Lower lobe of right lung (tissue), 2 donors: ENCODE data around the gene MTG2. TPM values are rescaled to one million over a fixed set of nuclear protein-coding genes. Genes with fewer than 3 reads are reported as not detected.

Source experiments
- ATAC-seq, 2 donors: fragments of 200-7000 bp; cut with Tn5 transposase; one replicate each; pipeline ENCODE4 v1.9.1; 2020 to 2022; ENCODE audit warnings: mild to moderate bottlenecking in 2 of 2, moderate library complexity in 2 of 2
- DNase-seq: peaks from one replicate; pipeline ENCODE4 v3.0.0-alpha.2; 2020
- H3K27ac ChIP-seq: fragments of 200-600 bp; one replicate; pipeline ENCODE4 v1.8.0; 2022
- H3K27me3 ChIP-seq: fragments of 200-600 bp; one replicate; pipeline ENCODE4 v1.8.0; 2022; ENCODE audit warnings: low read depth
- H3K36me3 ChIP-seq: fragments of 200-600 bp; one replicate; pipeline ENCODE4 v1.8.0; 2022; ENCODE audit warnings: mild to moderate bottlenecking
- H3K4me1 ChIP-seq: fragments of 200-600 bp; one replicate; pipeline ENCODE4 v1.8.0; 2022
- H3K4me3 ChIP-seq: fragments of 200-600 bp; one replicate; pipeline ENCODE4 v1.8.0; 2022; ENCODE audit warnings: mild to moderate bottlenecking
- H3K9me3 ChIP-seq: fragments of 200-600 bp; one replicate; pipeline ENCODE4 v1.8.0; 2022
- intact Hi-C: fragments of 100-400 bp; cut with DNase I; formaldehyde crosslinking; loops from one replicate; pipeline ENCODE4 v1.11.0; 2022
- total RNA-seq: library from RNA; stranded (reverse); fragmentation: NEBNext Ultra II Directional; extraction: Animal tissue kit (Norgen Biotek cat#: 25700); gene quantifications from one replicate; pipeline ENCODE4 v1.2.1, GENCODE V29; 2021
- TF ChIP-seq, protein P1 (sequence below): fragments of 200-600 bp; IDR thresholded peaks from one replicate; pipeline ENCODE4 v1.8.0; 2022; ENCODE audit warnings: antibody characterized with exemption, mild to moderate bottlenecking
- donor health status: DM: no; HTN: yes; CAD: no; lungs with severe emphysema.

The MTG2 gene
- total RNA-seq, 1 donor from 2014 or later, result 27.1 TPM

DNA sequence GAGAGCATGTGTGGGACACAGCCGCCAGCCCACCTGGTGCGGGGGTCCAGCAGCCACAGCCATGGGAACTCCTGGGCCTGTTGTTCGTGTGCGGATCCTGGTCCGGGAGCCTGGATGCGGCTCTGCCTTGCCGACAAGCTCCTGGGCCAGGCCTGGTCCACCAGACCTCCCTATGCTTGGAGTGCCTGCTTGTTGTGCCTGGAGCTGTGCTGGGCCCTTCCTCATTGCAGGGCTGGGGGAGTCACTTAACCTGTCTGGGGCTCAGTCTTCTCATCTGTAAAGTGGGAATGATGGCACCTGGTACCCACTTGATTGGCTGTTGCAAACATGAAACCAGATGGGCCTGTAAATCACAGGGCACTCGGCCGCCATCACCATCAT, 52.9 kb downstream of the MTG2 start:
- peaks cover 22% of the 10 kb centered on the region for H3K4me1 ChIP-seq
- H3K4me3 ChIP-seq, result no peak overlapping the region
- intact Hi-C loops, result no loop called here
- ATAC-seq (no peak), DNase-seq (no peak)
- H3K36me3 ChIP-seq, result peaks cover 2% of the 10 kb centered on the region
- H3K27ac ChIP-seq, result no peak overlapping the region
- H3K27me3 ChIP-seq, result no peaks in the 10 kb centered on the region
- H3K9me3 ChIP-seq, result no peaks in the 10 kb centered on the region
- TF ChIP-seq, protein P1, sequence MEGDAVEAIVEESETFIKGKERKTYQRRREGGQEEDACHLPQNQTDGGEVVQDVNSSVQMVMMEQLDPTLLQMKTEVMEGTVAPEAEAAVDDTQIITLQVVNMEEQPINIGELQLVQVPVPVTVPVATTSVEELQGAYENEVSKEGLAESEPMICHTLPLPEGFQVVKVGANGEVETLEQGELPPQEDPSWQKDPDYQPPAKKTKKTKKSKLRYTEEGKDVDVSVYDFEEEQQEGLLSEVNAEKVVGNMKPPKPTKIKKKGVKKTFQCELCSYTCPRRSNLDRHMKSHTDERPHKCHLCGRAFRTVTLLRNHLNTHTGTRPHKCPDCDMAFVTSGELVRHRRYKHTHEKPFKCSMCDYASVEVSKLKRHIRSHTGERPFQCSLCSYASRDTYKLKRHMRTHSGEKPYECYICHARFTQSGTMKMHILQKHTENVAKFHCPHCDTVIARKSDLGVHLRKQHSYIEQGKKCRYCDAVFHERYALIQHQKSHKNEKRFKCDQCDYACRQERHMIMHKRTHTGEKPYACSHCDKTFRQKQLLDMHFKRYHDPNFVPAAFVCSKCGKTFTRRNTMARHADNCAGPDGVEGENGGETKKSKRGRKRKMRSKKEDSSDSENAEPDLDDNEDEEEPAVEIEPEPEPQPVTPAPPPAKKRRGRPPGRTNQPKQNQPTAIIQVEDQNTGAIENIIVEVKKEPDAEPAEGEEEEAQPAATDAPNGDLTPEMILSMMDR, result no peak

GRCh38 chr20:62236200-62236599, 53.4 kb downstream of the MTG2 start:
- intact Hi-C loops, result no loop called here

GRCh38 chr20:62236766-62237513, 54.1 kb downstream of the MTG2 start:
- H3K36me3 ChIP-seq, result peaks cover 9% of the 10 kb centered on the region
- H3K4me3 ChIP-seq, result no peak overlapping the region
- no peak overlapping the region for H3K27ac ChIP-seq
- peaks cover 27% of the 10 kb centered on the region for H3K4me1 ChIP-seq
- H3K9me3 ChIP-seq, result no peaks in the 10 kb centered on the region
- DNase-seq, result no peak
- intact Hi-C loops, result no loop called here
- TF ChIP-seq, protein P1, result no peak
- ATAC-seq, result no peak
- H3K27me3 ChIP-seq, result no peaks in the 10 kb centered on the region

More at GRCh38 chr20:62236200-62236599, 53.4 kb downstream of the MTG2 start:
- Histone ChIP-seq H3K27me3 (no peaks in the 10 kb centered on the region), H3K9me3 (no peaks in the 10 kb centered on the region), H3K27ac (no peak overlapping the region), H3K36me3 (peaks cover 5% of the 10 kb centered on the region), H3K4me1 (peaks cover 23% of the 10 kb centered on the region), H3K4me3 (no peak overlapping the region)
- ATAC-seq, result no peak
- TF ChIP-seq, protein P1, result no peak
- no peak for DNase-seq

GRCh38 chr20:62237514-62237800, 54.6 kb downstream of the MTG2 start:
- intact Hi-C loops, result no loop called here
- Histone ChIP-seq H3K4me3 (peak overlapping the region; percentile 63), H3K27ac (peak overlapping the region; percentile 71), H3K9me3 (no peaks in the 10 kb centered on the region), H3K36me3 (peaks cover 11% of the 10 kb centered on the region), H3K4me1 (peaks cover 30% of the 10 kb centered on the region), H3K27me3 (no peaks in the 10 kb centered on the region)
- ATAC-seq, result no peak
- TF ChIP-seq, protein P1, result no peak
- DNase-seq, result no peak

DNA sequence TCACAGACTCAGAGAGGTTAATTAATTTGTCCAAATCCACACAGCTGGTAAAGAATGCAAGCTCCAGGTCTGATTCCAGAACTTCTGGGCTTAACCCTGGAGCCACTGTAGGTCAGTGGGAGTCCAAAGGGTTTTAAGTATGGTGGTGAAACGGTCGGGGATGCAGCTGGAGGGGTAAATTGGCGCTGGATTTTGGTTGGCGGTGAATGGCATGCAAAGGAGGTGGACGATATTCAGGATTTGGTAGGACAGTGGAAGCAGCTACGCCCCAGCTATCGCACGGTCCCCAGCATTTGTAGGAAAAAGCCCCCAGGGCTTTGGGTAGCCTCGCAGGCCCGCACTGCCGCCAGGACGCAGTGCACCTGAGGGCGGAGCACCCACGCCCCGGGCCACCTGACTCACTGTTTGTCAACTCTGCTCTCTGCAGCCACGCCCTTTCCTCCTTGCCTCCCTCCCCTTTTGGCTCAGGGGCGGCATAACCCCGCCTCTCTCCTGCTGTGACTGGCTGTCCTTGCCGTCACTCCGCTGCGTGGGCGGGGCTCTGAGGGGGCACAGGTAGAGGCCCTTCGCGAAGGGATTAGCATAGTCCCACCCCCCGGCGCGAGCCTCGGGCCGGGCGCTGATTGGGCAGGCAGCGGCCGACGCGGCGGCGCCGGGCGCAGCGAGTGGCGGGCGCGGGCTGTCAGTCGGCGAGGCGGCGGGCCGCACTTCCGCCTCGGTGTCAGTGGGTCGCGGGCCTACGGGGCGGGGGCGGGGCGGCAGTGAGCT, 55.2 kb downstream of the MTG2 start, which contains the start of gene OSBPL2:
OSBPL2 (plus strand) TSS at position 721 of the 768 bp plus-strand sequence. CDS start 17,664 bp downstream, outside the sequence.
- intact Hi-C loops, result no loop called here
- TF ChIP-seq, protein P1, result no peak
- peaks cover 30% of the 10 kb centered on the region for H3K4me1 ChIP-seq

More for the DNA sequence above, 55.2 kb downstream of the MTG2 start, which contains the start of gene OSBPL2:
- Histone ChIP-seq H3K27me3 (no peaks in the 10 kb centered on the region), H3K4me3 (peak within 1 kb of the TSS; percentile 73), H3K9me3 (no peaks in the 10 kb centered on the region), H3K36me3 (peaks cover 16% of the 10 kb centered on the region), H3K27ac (peak within 1 kb of the TSS; percentile 88)
- ATAC-seq, result peak; percentile 99
- peak; percentile 99 for DNase-seq
